ENCODE results near the gene MED6. TPM values are rescaled to one million over a fixed set of nuclear protein-coding genes. Genes with fewer than 3 reads are reported as not detected.
A peak's percentile ranks its signal among the peaks of the same experiment; 100 is the strongest.

MED6 gene
- total RNA-seq, 1 donor from 2014 or later: 18.6 TPM

- no peak for DNase-seq
- no peak for ATAC-seq
- intact Hi-C loops (cut with micrococcal nuclease): no loop called here
Observed at GRCh38 chr14:70611216-70611615, 10.8 kb upstream of the MED6 start.

- ATAC-seq (no peak), DNase-seq (no peak)
- intact Hi-C loops (cut with micrococcal nuclease): no loop called here
Observed at GRCh38 chr14:70602254-70602653, 1.8 kb upstream of the MED6 start.

- intact Hi-C loops (cut with micrococcal nuclease): no loop called here
- no peak for DNase-seq
- peak; percentile 47 for ATAC-seq
Observed at GRCh38 chr14:70601162-70601561, 707 bp upstream of the MED6 start.

GRCh38 chr14:70599345-70599744 is 1.1 kb downstream of the MED6 start:
- intact Hi-C loops (cut with micrococcal nuclease): no loop called here
- no peak for DNase-seq
- no peak for ATAC-seq

GRCh38 chr14:70597731-70598130 is 2.7 kb downstream of the MED6 start:
- DNase-seq: no peak
- no peak for ATAC-seq
- intact Hi-C loops (cut with micrococcal nuclease): no loop called here

- intact Hi-C loops (cut with micrococcal nuclease): no loop called here
- ATAC-seq (peak; percentile 29), DNase-seq (peak; percentile 31)
Observed at GRCh38 chr14:70595443-70596185, 4.8 kb downstream of the MED6 start.

- no peak for ATAC-seq
- DNase-seq: no peak
- intact Hi-C loops (cut with micrococcal nuclease): no loop called here
Observed at GRCh38 chr14:70594461-70594860, 6.0 kb downstream of the MED6 start.

GRCh38 chr14:70585231-70585630 is 15.2 kb downstream of the MED6 start:
- no peak for DNase-seq
- intact Hi-C loops (cut with micrococcal nuclease): no loop called here

GRCh38 chr14:70576891-70577290 is 23.6 kb downstream of the MED6 start:
- ATAC-seq (no peak), DNase-seq (no peak)
- intact Hi-C loops (cut with micrococcal nuclease): no loop called here

More at GRCh38 chr14:70585231-70585630, 15.2 kb downstream of the MED6 start:
- ATAC-seq: no peak

- ATAC-seq (no peak), DNase-seq (no peak)
- intact Hi-C loops (cut with micrococcal nuclease): no loop called here
Observed at GRCh38 chr14:70573050-70573449, 27.4 kb downstream of the MED6 start.

- no peak for DNase-seq
- ATAC-seq: no peak
- intact Hi-C loops (cut with micrococcal nuclease): no loop called here
Observed at GRCh38 chr14:70571139-70571538, 29.3 kb downstream of the MED6 start.

GRCh38 chr14:70567791-70568190 is 32.7 kb downstream of the MED6 start:
- intact Hi-C loops (cut with micrococcal nuclease): no loop called here

GRCh38 chr14:70563869-70564268 is 36.6 kb downstream of the MED6 start:
- intact Hi-C loops (cut with micrococcal nuclease): no loop called here
- ATAC-seq (peak; percentile 96), DNase-seq (peak; percentile 73)

More at GRCh38 chr14:70567791-70568190, 32.7 kb downstream of the MED6 start:
- DNase-seq (no peak), ATAC-seq (peak; percentile 43)

- intact Hi-C loops (cut with micrococcal nuclease): no loop called here
- DNase-seq (no peak), ATAC-seq (peak; percentile 15)
Observed at GRCh38 chr14:70563417-70563816, 37.0 kb downstream of the MED6 start.

GRCh38 chr14:70558356-70558755 is 42.1 kb downstream of the MED6 start:
- intact Hi-C loops (cut with micrococcal nuclease): no loop called here
- DNase-seq (no peak), ATAC-seq (no peak)

GRCh38 chr14:70555890-70556289 is 44.6 kb downstream of the MED6 start:
- intact Hi-C loops (cut with micrococcal nuclease): no loop called here
- ATAC-seq (peak; percentile 69), DNase-seq (peak; percentile 47)

GRCh38 chr14:70538087-70538486 is 62.4 kb downstream of the MED6 start:
- ATAC-seq (no peak), DNase-seq (no peak)
- intact Hi-C loops (cut with micrococcal nuclease): no loop called here

- DNase-seq: no peak
- no peak for ATAC-seq
- intact Hi-C loops (cut with micrococcal nuclease): no loop called here
Observed at GRCh38 chr14:70536830-70537229, 63.6 kb downstream of the MED6 start.

- ATAC-seq (no peak), DNase-seq (no peak)
- intact Hi-C loops (cut with micrococcal nuclease): no loop called here
Observed at GRCh38 chr14:70534904-70535303, 65.6 kb downstream of the MED6 start, which contains the start of gene ADAM20. TSS of gene ADAM20 (minus strand) at chr14:70535004. CDS start at chr14:70524757, 10,247 bp downstream.
